HEK293 (cell line): ENCODE results near the gene LSP1.

Experiments used
- CTCF ChIA-PET: fragments of 350-600 bp; formaldehyde crosslinking; extraction: SDS; loops from one replicate; lab custom pipeline; 2021; ENCODE audit warnings: antibody characterized with exemption; lab: Yijun Ruan, JAX
- POLR2A ChIA-PET: fragments of 300-600 bp; formaldehyde crosslinking; extraction: SDS; loops from one replicate; lab custom pipeline; 2020; ENCODE audit warnings: antibody characterized with exemption, inconsistent platforms; lab: Yijun Ruan, JAX
- H3K27ac ChIP-seq: fragments of 200-500 bp; sonication (Bioruptor generic); 2 replicates; pipeline ENCODE4 v1.5.1; 2014; ENCODE audit warnings: low read depth, low read length, control low read depth, inconsistent platforms; ENCODE audit errors: extremely low read depth
- H3K36me3 ChIP-seq, 2 experiments: fragments of 200-500 bp in 1 of 2; sonication (Bioruptor generic) in 1 of 2; 1 replicate in 1 of 2; 2 replicates in 1 of 2; pipeline ENCODE4 v1.5.1; 2014 to 2017; ENCODE audit warnings: inconsistent platforms in 2 of 2, low read length in 2 of 2; ENCODE audit not compliant: control insufficient read depth in 2 of 2, insufficient read depth in 1 of 2
- H3K4me1 ChIP-seq: fragments of 200-500 bp; sonication (Bioruptor generic); 2 replicates; pipeline ENCODE4 v1.5.1; 2014; ENCODE audit warnings: mild to moderate bottlenecking, low read length, inconsistent platforms; ENCODE audit not compliant: control insufficient read depth, insufficient read depth
- H3K4me3 ChIP-seq: 2 replicates; pipeline ENCODE4 v1.5.1; 2011; ENCODE audit warnings: low read depth, mild to moderate bottlenecking, control low read depth, low read length, moderate library complexity
- H3K9me3 ChIP-seq: fragments of 200-500 bp; sonication (Bioruptor generic); 2 replicates; pipeline ENCODE4 v1.5.1; 2014; ENCODE audit warnings: low read depth, low read length, inconsistent platforms; ENCODE audit not compliant: control insufficient read depth, insufficient read depth
- AEBP2 ChIP-seq: fragments of 450-650 bp; formaldehyde crosslinking; IDR thresholded peaks from 2 replicates; pipeline ENCODE4 v1.5.1; 2016; ENCODE audit warnings: missing biosample characterization, missing genetic modification characterization, borderline replicate concordance
- BCL11B ChIP-seq: fragments of 450-650 bp; formaldehyde crosslinking; IDR thresholded peaks from 2 replicates; pipeline ENCODE4 v1.5.1; 2016; ENCODE audit warnings: low read depth, missing biosample characterization, missing genetic modification characterization
- ELK4 ChIP-seq: IDR thresholded peaks from 2 replicates; pipeline ENCODE4 v1.6.1; 2011; ENCODE audit warnings: mild to moderate bottlenecking, low read depth, low read length, borderline replicate concordance
- KLF10 ChIP-seq: fragments of 450-650 bp; IDR thresholded peaks from 2 replicates; pipeline ENCODE4 v1.5.1; 2018; ENCODE audit warnings: missing biosample characterization, mild to moderate bottlenecking, missing genetic modification characterization
- KLF8 ChIP-seq: fragments of 450-650 bp; formaldehyde crosslinking; IDR thresholded peaks from 2 replicates; pipeline ENCODE4 v1.5.1; 2016; ENCODE audit warnings: missing biosample characterization, missing genetic modification characterization
- SP7 ChIP-seq: fragments of 450-650 bp; formaldehyde crosslinking; IDR thresholded peaks from 2 replicates; pipeline ENCODE4 v1.5.1; 2016; ENCODE audit warnings: missing biosample characterization, missing genetic modification characterization
- TRIM28 ChIP-seq: IDR thresholded peaks from 2 replicates; pipeline ENCODE4 v1.6.1; 2011; ENCODE audit warnings: low read length, control low read depth, borderline replicate concordance
- ZBTB11 ChIP-seq: fragments of 450-650 bp; formaldehyde crosslinking; conservative IDR thresholded peaks from 2 replicates; pipeline ENCODE4 v1.5.1; 2016; ENCODE audit warnings: low read depth, missing biosample characterization, missing genetic modification characterization
- ZNF169 ChIP-seq: fragments of 450-650 bp; formaldehyde crosslinking; IDR thresholded peaks from 2 replicates; pipeline ENCODE4 v1.5.1; 2016; ENCODE audit warnings: missing biosample characterization, missing genetic modification characterization
- ZNF2 ChIP-seq: fragments of 450-650 bp; formaldehyde crosslinking; IDR thresholded peaks from 2 replicates; pipeline ENCODE4 v1.5.1; 2016; ENCODE audit warnings: missing biosample characterization, missing genetic modification characterization
- ZNF223 ChIP-seq: fragments of 450-650 bp; formaldehyde crosslinking; IDR thresholded peaks from 2 replicates; pipeline ENCODE4 v1.5.1; 2016; ENCODE audit warnings: missing biosample characterization, missing genetic modification characterization
- ZNF248 ChIP-seq: fragments of 450-650 bp; formaldehyde crosslinking; IDR thresholded peaks from 2 replicates; pipeline ENCODE4 v1.5.1; 2017; ENCODE audit warnings: missing biosample characterization, missing genetic modification characterization
- ZNF302 ChIP-seq: fragments of 450-650 bp; formaldehyde crosslinking; IDR thresholded peaks from 2 replicates; pipeline ENCODE4 v1.5.1; 2016; ENCODE audit warnings: missing biosample characterization, missing genetic modification characterization, low read depth
- ZNF324 ChIP-seq: fragments of 450-650 bp; formaldehyde crosslinking; IDR thresholded peaks from 2 replicates; pipeline ENCODE4 v1.5.1; 2016; ENCODE audit warnings: missing biosample characterization, missing genetic modification characterization
- ZNF404 ChIP-seq: fragments of 450-650 bp; formaldehyde crosslinking; IDR thresholded peaks from 2 replicates; pipeline ENCODE4 v1.5.1; 2017; ENCODE audit warnings: missing biosample characterization, missing genetic modification characterization
- ZNF488 ChIP-seq: fragments of 450-650 bp; formaldehyde crosslinking; IDR thresholded peaks from 2 replicates; pipeline ENCODE4 v1.5.1; 2016; ENCODE audit warnings: missing biosample characterization, missing genetic modification characterization
- ZNF510 ChIP-seq: fragments of 450-650 bp; formaldehyde crosslinking; IDR thresholded peaks from 2 replicates; pipeline ENCODE4 v1.5.1; 2018; ENCODE audit warnings: mild to moderate bottlenecking, missing genetic modification characterization, missing biosample characterization; ENCODE audit not compliant: insufficient replicate concordance
- ZNF548 ChIP-seq: fragments of 450-650 bp; formaldehyde crosslinking; IDR thresholded peaks from 2 replicates; pipeline ENCODE4 v1.5.1; 2016; ENCODE audit warnings: missing biosample characterization, missing genetic modification characterization
- ZNF555 ChIP-seq: fragments of 450-650 bp; formaldehyde crosslinking; conservative IDR thresholded peaks from 2 replicates; pipeline ENCODE4 v1.5.1; 2017; ENCODE audit warnings: missing biosample characterization, mild to moderate bottlenecking, missing genetic modification characterization, inconsistent platforms
- ZNF560 ChIP-seq: fragments of 450-650 bp; formaldehyde crosslinking; IDR thresholded peaks from 2 replicates; pipeline ENCODE4 v1.5.1; 2017; ENCODE audit warnings: missing biosample characterization, missing genetic modification characterization, borderline replicate concordance
- ZNF571 ChIP-seq: fragments of 450-650 bp; formaldehyde crosslinking; IDR thresholded peaks from 2 replicates; pipeline ENCODE4 v1.5.0; 2017; ENCODE audit warnings: missing biosample characterization, missing genetic modification characterization
- ZNF621 ChIP-seq: fragments of 450-650 bp; formaldehyde crosslinking; IDR thresholded peaks from 2 replicates; pipeline ENCODE4 v1.5.1; 2017; ENCODE audit warnings: missing biosample characterization, missing genetic modification characterization
- ZNF645 ChIP-seq: fragments of 450-650 bp; formaldehyde crosslinking; IDR thresholded peaks from 2 replicates; pipeline ENCODE4; 2016; ENCODE audit warnings: missing biosample characterization, missing genetic modification characterization
- ZNF670 ChIP-seq: fragments of 450-650 bp; formaldehyde crosslinking; IDR thresholded peaks from 2 replicates; pipeline ENCODE4 v1.5.1; 2016; ENCODE audit warnings: missing biosample characterization, missing genetic modification characterization, low read depth
- ZNF677 ChIP-seq: fragments of 450-650 bp; IDR thresholded peaks from 2 replicates; pipeline ENCODE4 v1.5.0; 2018; ENCODE audit warnings: missing biosample characterization, mild to moderate bottlenecking, missing genetic modification characterization, moderate library complexity
- ZNF692 ChIP-seq: fragments of 450-650 bp; formaldehyde crosslinking; IDR thresholded peaks from 2 replicates; pipeline ENCODE4 v1.5.1; 2016; ENCODE audit warnings: missing biosample characterization, missing genetic modification characterization
- ZSCAN16 ChIP-seq: fragments of 450-650 bp; formaldehyde crosslinking; IDR thresholded peaks from 2 replicates; pipeline ENCODE4 v1.5.1; 2016; ENCODE audit warnings: missing biosample characterization, missing genetic modification characterization
- ZSCAN23 ChIP-seq: fragments of 450-650 bp; formaldehyde crosslinking; IDR thresholded peaks from 2 replicates; pipeline ENCODE4 v1.5.1; 2016; ENCODE audit warnings: missing biosample characterization, missing genetic modification characterization

Gene LSP1

GRCh38 chr11:1815751-1816150 lies 37.1 kb upstream of the LSP1 start:
- Histone ChIP-seq H3K36me3 (no peaks in the 10 kb centered on the region), H3K27ac (no peak overlapping the region), H3K4me1 (no peaks in the 10 kb centered on the region), H3K4me3 (no peak overlapping the region), H3K9me3 (no peaks in the 10 kb centered on the region)
- POLR2A ChIA-PET = no interaction called here
- CTCF ChIA-PET = interaction anchor here (0.6 to 1.1 kb wide), 3 partner anchors 99 to 193 kb away, joined by 3 read pairs; no protein-coding TSS in a partner anchor
- TF ChIP-seq BCL11B (tag by site-specific recombination) (no peak), ZNF677 (no peak), TRIM28 (no peak), ZNF302 (no peak), ZSCAN23 (tag by site-specific recombination) (no peak), ZNF645 (tag by site-specific recombination) (no peak), ZNF169 (tag by site-specific recombination) (no peak), ZNF510 (no peak), SP7 (no peak), ZNF248 (tag by site-specific recombination) (no peak), ZNF555 (tag by site-specific recombination) (no peak), ZNF223 (tag by site-specific recombination) (no peak), ELK4 (no peak), ZNF404 (tag by site-specific recombination) (no peak)

- CTCF ChIA-PET = interaction anchor here (0.7 to 1.4 kb wide), 5 partner anchors 14 to 164 kb away, joined by 3 to 6 read pairs (median 3); no protein-coding TSS in a partner anchor
- no peaks in the 10 kb centered on the region for H3K4me1 ChIP-seq
- no peaks in the 10 kb centered on the region for H3K36me3 ChIP-seq
- H3K27ac ChIP-seq = no peak overlapping the region
- no peak overlapping the region for H3K4me3 ChIP-seq
- POLR2A ChIA-PET = no interaction called here
- H3K9me3 ChIP-seq = no peaks in the 10 kb centered on the region
- TF ChIP-seq KLF10 (tag by site-specific recombination) (no peak), ZNF670 (tag by site-specific recombination) (no peak), ZNF571 (no peak), ZSCAN16 (no peak), ZNF692 (tag by site-specific recombination) (no peak), ZNF621 (tag by site-specific recombination) (no peak), ZNF677 (no peak), ZBTB11 (tag by site-specific recombination) (no peak), AEBP2 (tag by site-specific recombination) (no peak), ZNF488 (tag by site-specific recombination) (no peak), ZNF548 (tag by site-specific recombination) (no peak), ZNF2 (no peak), ZNF324 (tag by site-specific recombination) (no peak), KLF8 (tag by site-specific recombination) (no peak), ZNF560 (tag by site-specific recombination) (no peak)
Measured at GRCh38 chr11:1817000-1817399, 35.9 kb upstream of the LSP1 start.
